Hematopoietic multipotent progenitor cell treated with erythropoietin and hydrocortisone succinate and interleukin-3 and kit ligand, for 17 days (in vitro differentiated cells): ENCODE measurements around the gene PSMB5.

Source experiments
- DNase-seq: peaks from one replicate; pipeline ENCODE4 v3.0.0-alpha.2; 2015; ENCODE audit warnings: low spot score

PSMB5 gene

GRCh38 chr14:23034498-23035302, at the start of gene PSMB5:
TSS of gene PSMB5 (minus strand) at chr14:23034900. CDS start at chr14:23034881, 19 bp downstream.
- peak; percentile 97 for DNase-seq

GRCh38 chr14:23080474-23080873, 45.8 kb upstream of the PSMB5 start:
- no peak for DNase-seq

GRCh38 chr14:23079716-23080115, 45.0 kb upstream of the PSMB5 start:
- DNase-seq: no peak

- peak; percentile 84 for DNase-seq
Observed at GRCh38 chr14:23078692-23079116, 44.0 kb upstream of the PSMB5 start.

GRCh38 chr14:23077962-23078361, 43.3 kb upstream of the PSMB5 start:
- no peak for DNase-seq

- peak; percentile 80 for DNase-seq
Observed at GRCh38 chr14:23076785-23077408, 42.2 kb upstream of the PSMB5 start.

GRCh38 chr14:23074906-23075305, 40.2 kb upstream of the PSMB5 start:
- no peak for DNase-seq

GRCh38 chr14:23071921-23072539, 37.3 kb upstream of the PSMB5 start:
- DNase-seq: no peak

GRCh38 chr14:23071244-23071920, 36.7 kb upstream of the PSMB5 start:
- peak; percentile 86 for DNase-seq

- DNase-seq: no peak
Observed at GRCh38 chr14:23070262-23071129, 35.8 kb upstream of the PSMB5 start.

- no peak for DNase-seq
Observed at GRCh38 chr14:23069413-23069806, 34.7 kb upstream of the PSMB5 start.

- DNase-seq: peak; percentile 94
Observed at GRCh38 chr14:23068789-23069412, 34.2 kb upstream of the PSMB5 start.

GRCh38 chr14:23067847-23068788, 33.4 kb upstream of the PSMB5 start:
- no peak for DNase-seq

GRCh38 chr14:23066855-23067744, 32.4 kb upstream of the PSMB5 start:
- DNase-seq: no peak

- DNase-seq: no peak
Observed at GRCh38 chr14:23066368-23066767, 31.7 kb upstream of the PSMB5 start.

- DNase-seq: no peak
Observed at GRCh38 chr14:23063601-23064000, 28.9 kb upstream of the PSMB5 start.

GRCh38 chr14:23062002-23062401, 27.3 kb upstream of the PSMB5 start:
- no peak for DNase-seq

- DNase-seq: no peak
Observed at GRCh38 chr14:23060536-23061260, 26.0 kb upstream of the PSMB5 start.
